GM21717 (cell line): ENCODE data around the gene GLT1D1.

ENCODE experiments used
- ATAC-seq: cut with Tn5 transposase; IDR thresholded peaks from one replicate; pipeline ENCODE4 v1.9.1; 2021; ENCODE audit warnings: mild to moderate bottlenecking, moderate library complexity; ENCODE audit not compliant: unreplicated experiment

The GLT1D1 gene

GRCh38 chr12:128959901-128960300 lies 106.6 kb downstream of the GLT1D1 start:
- ATAC-seq: no peak

GRCh38 chr12:128961308-128961902 lies 108.1 kb downstream of the GLT1D1 start:
- no peak for ATAC-seq

- ATAC-seq: no peak
Measured at GRCh38 chr12:128961957-128962356, 108.7 kb downstream of the GLT1D1 start.

- ATAC-seq: no peak
Measured at GRCh38 chr12:128966203-128966810, 113.0 kb downstream of the GLT1D1 start.

GRCh38 chr12:128968668-128969067 lies 115.4 kb downstream of the GLT1D1 start:
- ATAC-seq: no peak

- peak; percentile 82 for ATAC-seq
Measured at GRCh38 chr12:128969480-128970055, 116.3 kb downstream of the GLT1D1 start.

GRCh38 chr12:128970110-128970509 lies 116.8 kb downstream of the GLT1D1 start:
- no peak for ATAC-seq

GRCh38 chr12:128970941-128971340 lies 117.7 kb downstream of the GLT1D1 start:
- no peak for ATAC-seq

GRCh38 chr12:128971802-128972201 lies 118.5 kb downstream of the GLT1D1 start:
- ATAC-seq: no peak

GRCh38 chr12:128973883-128974681 lies 120.8 kb downstream of the GLT1D1 start:
- ATAC-seq: no peak

GRCh38 chr12:128974881-128975280 lies 121.6 kb downstream of the GLT1D1 start:
- ATAC-seq: no peak

GRCh38 chr12:128976120-128976738 lies 123.0 kb downstream of the GLT1D1 start:
- ATAC-seq: no peak

GRCh38 chr12:128977441-128977840 lies 124.2 kb downstream of the GLT1D1 start:
- no peak for ATAC-seq

GRCh38 chr12:128978067-128978466 lies 124.8 kb downstream of the GLT1D1 start:
- ATAC-seq: no peak

- no peak for ATAC-seq
Measured at GRCh38 chr12:128980623-128981022, 127.3 kb downstream of the GLT1D1 start.

- no peak for ATAC-seq
Measured at GRCh38 chr12:128981971-128982533, 128.8 kb downstream of the GLT1D1 start.

- no peak for ATAC-seq
Measured at GRCh38 chr12:128982933-128983332, 129.7 kb downstream of the GLT1D1 start.

- ATAC-seq: no peak
Measured at GRCh38 chr12:128983371-128983770, 130.1 kb downstream of the GLT1D1 start.

- ATAC-seq: no peak
Measured at GRCh38 chr12:128986957-128987356, 133.7 kb downstream of the GLT1D1 start.

GRCh38 chr12:128989287-128989686 lies 136.0 kb downstream of the GLT1D1 start:
- ATAC-seq: no peak

GRCh38 chr12:128991716-128992115 lies 138.4 kb downstream of the GLT1D1 start:
- ATAC-seq: no peak
